ENCODE measurements around the gene CROCC2. TPM values are rescaled to one million over a fixed set of nuclear protein-coding genes. Genes with fewer than 3 reads are reported as not detected.

The CROCC2 gene
- total RNA-seq, 1 donor from 2014 or later = not detected

GRCh38 chr2:240871071-240871958, 34.8 kb upstream of the CROCC2 start:
- no peak for TF ChIP-seq CTCF (IDR thresholded peaks at IDR 0.05; ENCODE audit: insufficient read depth, low read length, poor library complexity, severe bottlenecking)
- H3K4me3 ChIP-seq (ENCODE audit: low read depth, low read length) = no peak overlapping the region
- H3K27me3 ChIP-seq (ENCODE audit: control insufficient read depth, insufficient read depth, low read length) = peaks cover 21% of the 10 kb centered on the region
- no peaks in the 10 kb centered on the region for H3K36me3 ChIP-seq (ENCODE audit: control insufficient read depth, insufficient read depth, low read length)
- DNase-seq (ENCODE audit: low read depth) = no peak

GRCh38 chr2:240872317-240873097, 33.6 kb upstream of the CROCC2 start:
- H3K4me3 ChIP-seq (ENCODE audit: low read depth, low read length) = no peak overlapping the region
- DNase-seq (ENCODE audit: low read depth) = no peak

GRCh38 chr2:240873098-240873788, 32.9 kb upstream of the CROCC2 start:
- Histone ChIP-seq H3K4me3 (ENCODE audit: low read depth, low read length) (no peak overlapping the region), H3K36me3 (ENCODE audit: control insufficient read depth, insufficient read depth, low read length) (no peaks in the 10 kb centered on the region), H3K27me3 (ENCODE audit: control insufficient read depth, insufficient read depth, low read length) (peaks cover 20% of the 10 kb centered on the region)
- TF ChIP-seq CTCF (IDR thresholded peaks at IDR 0.05; ENCODE audit: insufficient read depth, low read length, poor library complexity, severe bottlenecking) = no peak
- DNase-seq (ENCODE audit: low read depth) = no peak

More at GRCh38 chr2:240872317-240873097, 33.6 kb upstream of the CROCC2 start:
- Histone ChIP-seq H3K27me3 (ENCODE audit: control insufficient read depth, insufficient read depth, low read length) (peaks cover 21% of the 10 kb centered on the region), H3K36me3 (ENCODE audit: control insufficient read depth, insufficient read depth, low read length) (no peaks in the 10 kb centered on the region)
- no peak for TF ChIP-seq CTCF (IDR thresholded peaks at IDR 0.05; ENCODE audit: insufficient read depth, low read length, poor library complexity, severe bottlenecking)

GRCh38 chr2:240873805-240874714, 32.1 kb upstream of the CROCC2 start:
- DNase-seq (ENCODE audit: low read depth) = no peak
- no peak for TF ChIP-seq CTCF (IDR thresholded peaks at IDR 0.05; ENCODE audit: insufficient read depth, low read length, poor library complexity, severe bottlenecking)
- H3K4me3 ChIP-seq (ENCODE audit: low read depth, low read length) = no peak overlapping the region
- no peaks in the 10 kb centered on the region for H3K36me3 ChIP-seq (ENCODE audit: control insufficient read depth, insufficient read depth, low read length)
- peaks cover 19% of the 10 kb centered on the region for H3K27me3 ChIP-seq (ENCODE audit: control insufficient read depth, insufficient read depth, low read length)

- Histone ChIP-seq H3K36me3 (ENCODE audit: control insufficient read depth, insufficient read depth, low read length) (no peaks in the 10 kb centered on the region), H3K27me3 (ENCODE audit: control insufficient read depth, insufficient read depth, low read length) (peaks cover 16% of the 10 kb centered on the region), H3K4me3 (ENCODE audit: low read depth, low read length) (no peak overlapping the region)
- no peak for DNase-seq (ENCODE audit: low read depth)
- no peak for TF ChIP-seq CTCF (IDR thresholded peaks at IDR 0.05; ENCODE audit: insufficient read depth, low read length, poor library complexity, severe bottlenecking)
Measured at GRCh38 chr2:240874715-240875227, 31.4 kb upstream of the CROCC2 start.
